Thyroid gland (tissue), 4 donors: Measurements from ENCODE around the gene HS6ST2.

ENCODE experiments used
- CTCF ChIP-seq, 6 experiments: fragments of 200-600 bp in 3 of 6; fragments of 450-650 bp in 3 of 6; sonication (generic) in 3 of 6; IDR thresholded peaks; one replicate each; pipeline ENCODE4 v1.5.1; 2016 to 2019; ENCODE audit warnings: antibody characterized with exemption in 6 of 6, mild to moderate bottlenecking in 2 of 6, inconsistent platforms in 1 of 6, moderate library complexity in 1 of 6
- POLR2A ChIP-seq, 2 donors: fragments of 450-650 bp; IDR thresholded peaks; one replicate each; pipeline ENCODE4 v1.6.1; 2017; ENCODE audit warnings: antibody characterized with exemption in 2 of 2, mild to moderate bottlenecking in 2 of 2, moderate library complexity in 1 of 2

GRCh38 chrX:132957211-132958090, 978 bp downstream of the HS6ST2 start:
- no peak for TF ChIP-seq CTCF (IDR thresholded peaks at IDR 0.05)
- no peak for TF ChIP-seq POLR2A (IDR thresholded peaks at IDR 0.05)
